Liver (tissue), 9 donors: Measurements from ENCODE around the gene LRRC4. TPM values are rescaled to one million over a fixed set of nuclear protein-coding genes. Genes with fewer than 3 reads are reported as not detected.

Experiments
- DNase-seq: peaks from one replicate; pipeline ENCODE4 v3.0.0-alpha.2; 2017; ENCODE audit warnings: low spot score
- H3K27ac ChIP-seq, 2 donors: one replicate each; pipeline ENCODE4 v1.7.0; 2013; ENCODE audit warnings: inconsistent platforms in 2 of 2, low read length in 2 of 2, control low read depth in 1 of 2, low read depth in 1 of 2, mild to moderate bottlenecking in 1 of 2
- H3K27me3 ChIP-seq, 4 donors: one replicate each; pipeline versions ENCODE4 v1.6.1 to v1.7.0; 2013; ENCODE audit warnings: low read length in 3 of 4, inconsistent platforms in 1 of 4, mild to moderate bottlenecking in 1 of 4, moderate library complexity in 1 of 4; ENCODE audit not compliant: control insufficient read depth in 4 of 4, insufficient read depth in 4 of 4
- H3K36me3 ChIP-seq, 4 donors: one replicate each; pipeline versions ENCODE4 v1.6.1 to v1.7.0; 2013; ENCODE audit warnings: low read length in 3 of 4, mild to moderate bottlenecking in 3 of 4, low read depth in 1 of 4, moderate library complexity in 1 of 4; ENCODE audit not compliant: control insufficient read depth in 4 of 4, insufficient read depth in 3 of 4
- H3K4me1 ChIP-seq, 4 donors: one replicate each; pipeline versions ENCODE4 v1.6.1 to v1.7.0; 2013; ENCODE audit warnings: low read length in 3 of 4, mild to moderate bottlenecking in 3 of 4, moderate library complexity in 1 of 4; ENCODE audit not compliant: control insufficient read depth in 4 of 4, insufficient read depth in 4 of 4
- H3K4me3 ChIP-seq, 3 donors: one replicate each; pipeline versions ENCODE4 v1.6.1 to v1.7.0; 2013; ENCODE audit warnings: low read length in 3 of 3, control low read depth in 1 of 3, low read depth in 1 of 3, mild to moderate bottlenecking in 1 of 3
- H3K9ac ChIP-seq, 2 donors: one replicate each; pipeline ENCODE4 v1.7.0; 2013; ENCODE audit warnings: low read length in 2 of 2, mild to moderate bottlenecking in 2 of 2, moderate library complexity in 2 of 2, control low read depth in 1 of 2, low read depth in 1 of 2
- H3K9me3 ChIP-seq, 4 donors: one replicate each; pipeline versions ENCODE4 v1.6.1 to v1.7.0; 2013; ENCODE audit warnings: low read length in 3 of 4; ENCODE audit not compliant: control insufficient read depth in 4 of 4
- EGR1 ChIP-seq, 2 donors: IDR thresholded peaks; 2 replicates each; pipeline ENCODE4 v1.6.1; 2016 to 2018; ENCODE audit warnings: antibody characterized with exemption in 2 of 2, low read depth in 2 of 2
- FOXA1 ChIP-seq: IDR thresholded peaks from 2 replicates; pipeline ENCODE4 v1.6.1; 2016; ENCODE audit warnings: antibody characterized with exemption
- FOXA2 ChIP-seq: IDR thresholded peaks from 2 replicates; pipeline ENCODE4 v1.6.1; 2016; ENCODE audit warnings: antibody characterized with exemption
- GABPA ChIP-seq, 2 donors: IDR thresholded peaks in 1 of 2; conservative IDR thresholded peaks in 1 of 2; 2 replicates each; pipeline ENCODE4 v1.6.1; 2016; ENCODE audit warnings: antibody characterized with exemption in 2 of 2, mild to moderate bottlenecking in 1 of 2, moderate library complexity in 1 of 2
- HNF4A ChIP-seq, 2 donors: conservative IDR thresholded peaks; 2 replicates each; pipeline ENCODE4 v1.6.1; 2016; ENCODE audit warnings: antibody characterized with exemption in 2 of 2, mild to moderate bottlenecking in 2 of 2
- HNF4G ChIP-seq: IDR thresholded peaks from 2 replicates; pipeline ENCODE4 v1.6.1; 2016; ENCODE audit warnings: antibody characterized with exemption
- JUND ChIP-seq, 2 donors: IDR thresholded peaks; 2 replicates each; pipeline ENCODE4 v1.6.1; 2016; ENCODE audit warnings: antibody characterized with exemption in 2 of 2
- MAX ChIP-seq: IDR thresholded peaks from 2 replicates; pipeline ENCODE4 v1.6.1; 2016; ENCODE audit warnings: antibody characterized with exemption
- NR2F2 ChIP-seq: IDR thresholded peaks from 2 replicates; pipeline ENCODE4 v1.6.1; 2016; ENCODE audit warnings: antibody characterized with exemption
- RAD21 ChIP-seq, 2 donors: IDR thresholded peaks; 2 replicates each; pipeline ENCODE4 v1.6.1; 2016; ENCODE audit warnings: antibody characterized with exemption in 2 of 2, mild to moderate bottlenecking in 2 of 2
- REST ChIP-seq: IDR thresholded peaks from 2 replicates; pipeline ENCODE4 v1.6.1; 2016; ENCODE audit warnings: antibody characterized with exemption, mild to moderate bottlenecking
- RXRA ChIP-seq, 2 donors: IDR thresholded peaks; 2 replicates each; pipeline ENCODE4 v1.6.1; 2017 to 2018; ENCODE audit warnings: antibody characterized with exemption in 2 of 2, mild to moderate bottlenecking in 1 of 2
- SP1 ChIP-seq: IDR thresholded peaks from 2 replicates; pipeline ENCODE4 v1.6.1; 2018; ENCODE audit warnings: antibody characterized with exemption, mild to moderate bottlenecking
- TAF1 ChIP-seq: conservative IDR thresholded peaks from 2 replicates; pipeline ENCODE4 v1.6.1; 2016; ENCODE audit warnings: antibody characterized with exemption, mild to moderate bottlenecking
- YY1 ChIP-seq: IDR thresholded peaks from 2 replicates; pipeline ENCODE4 v1.6.1; 2016; ENCODE audit warnings: antibody characterized with exemption, mild to moderate bottlenecking
- ZBTB33 ChIP-seq: IDR thresholded peaks from 2 replicates; pipeline ENCODE4 v1.6.1; 2016; ENCODE audit warnings: antibody characterized with exemption
- WGBS: extraction: QIAGEN DNeasy Blood & Tissue Kit; methylation state at CpG from one replicate; pipeline ENCODE4 v1.1.7; 2013; 5-methylcytosine and 5-hydroxymethylcytosine counted together
- polyA plus RNA-seq, 2 donors: library from polyadenylated mRNA; stranded (reverse) in 1 of 2; unstranded in 1 of 2; fragments of 200-250 nt in 1 of 2; fragments of >200 nt in 1 of 2; fragmentation: Nextera tagmentation in 1 of 2; extraction: Ambion mirVana in 1 of 2; gene quantifications; one replicate each; pipeline versions ENCODE4 v1.2.1 to v1.2.3, GENCODE V29; 2013 to 2015
- total RNA-seq, 2 donors: library from RNA; depleted of rRNA; stranded (reverse); fragments of >200 nt; gene quantifications; one replicate each; pipeline ENCODE4 v1.2.3, GENCODE V29; 2014
- TF ChIP-seq, protein P1 (sequence below): IDR thresholded peaks from 2 replicates; pipeline ENCODE4 v1.6.1; 2016; ENCODE audit warnings: antibody characterized with exemption
- TF ChIP-seq, protein P2 (sequence below): fragments of 150-350 bp; IDR thresholded peaks from 2 replicates; pipeline ENCODE4 v1.5.1; 2017; ENCODE audit warnings: improper control_type of control experiment, low read depth, low read length; ENCODE audit not compliant: missing input control
- donor health status: healthy.
- donor health status: healthy.
- donor health status: healthy.
- donor health status: healthy.
- donor health status: healthy.

LRRC4 gene
- total and polyA plus RNA-seq, 4 donors = 0.54 to 2.7 (median 1.2) TPM

DNA sequence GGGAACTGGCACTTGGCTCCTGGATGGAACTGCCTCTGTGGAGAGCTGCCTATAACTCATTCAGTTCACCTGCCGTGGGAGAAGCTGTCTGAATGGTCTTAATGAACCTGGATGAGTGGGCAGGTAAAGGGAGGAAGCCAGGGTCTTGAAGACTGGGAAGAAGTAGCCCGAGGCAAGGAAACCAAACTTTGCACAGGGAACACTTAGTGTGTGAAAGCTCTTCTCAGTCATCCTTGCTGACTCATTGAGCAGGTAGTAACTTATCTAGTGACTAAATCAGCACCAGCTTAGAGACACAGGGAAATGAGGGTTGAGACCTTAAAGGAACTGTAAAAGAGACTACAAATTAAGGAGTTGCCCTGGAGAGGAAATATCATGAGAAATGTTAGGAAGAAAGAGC lies 9.9 kb downstream of the LRRC4 start:
- WGBS = 93% methylated on average over 2 of the region's 2 CpGs
- DNase-seq = no peak
- Histone ChIP-seq H3K9me3 (no peaks in the 10 kb centered on the region), H3K27me3 (no peaks in the 10 kb centered on the region), H3K9ac (no peak overlapping the region), H3K4me1 (peaks cover 1 to 36% (median 28%) of the 10 kb centered on the region in 4 donors), H3K36me3 (peaks cover 2 to 11% (median 4%) of the 10 kb centered on the region in 4 donors), H3K27ac (no peak overlapping the region), H3K4me3 (no peak overlapping the region)
- TF ChIP-seq ZBTB33 (no peak), FOXA1 (no peak), SP1 (no peak), MAX (no peak), FOXA2 (no peak), RXRA (IDR thresholded peaks at IDR 0.05) (no peak), YY1 (no peak), NR2F2 (no peak), RAD21 (IDR thresholded peaks at IDR 0.05) (no peak), JUND (IDR thresholded peaks at IDR 0.05) (no peak), REST (no peak), GABPA (IDR thresholded peaks at IDR 0.05 in 1 of 2, conservative IDR thresholded peaks at IDR 0.05 in 1 of 2) (no peak), HNF4G (no peak), TAF1 (no peak), EGR1 (IDR thresholded peaks at IDR 0.05; ENCODE audit: low read depth in 2 of 2) (no peak), HNF4A (conservative IDR thresholded peaks at IDR 0.05) (no peak)
- TF ChIP-seq, protein P1, sequence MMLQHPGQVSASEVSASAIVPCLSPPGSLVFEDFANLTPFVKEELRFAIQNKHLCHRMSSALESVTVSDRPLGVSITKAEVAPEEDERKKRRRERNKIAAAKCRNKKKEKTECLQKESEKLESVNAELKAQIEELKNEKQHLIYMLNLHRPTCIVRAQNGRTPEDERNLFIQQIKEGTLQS = no peak
- TF ChIP-seq, protein P2, sequence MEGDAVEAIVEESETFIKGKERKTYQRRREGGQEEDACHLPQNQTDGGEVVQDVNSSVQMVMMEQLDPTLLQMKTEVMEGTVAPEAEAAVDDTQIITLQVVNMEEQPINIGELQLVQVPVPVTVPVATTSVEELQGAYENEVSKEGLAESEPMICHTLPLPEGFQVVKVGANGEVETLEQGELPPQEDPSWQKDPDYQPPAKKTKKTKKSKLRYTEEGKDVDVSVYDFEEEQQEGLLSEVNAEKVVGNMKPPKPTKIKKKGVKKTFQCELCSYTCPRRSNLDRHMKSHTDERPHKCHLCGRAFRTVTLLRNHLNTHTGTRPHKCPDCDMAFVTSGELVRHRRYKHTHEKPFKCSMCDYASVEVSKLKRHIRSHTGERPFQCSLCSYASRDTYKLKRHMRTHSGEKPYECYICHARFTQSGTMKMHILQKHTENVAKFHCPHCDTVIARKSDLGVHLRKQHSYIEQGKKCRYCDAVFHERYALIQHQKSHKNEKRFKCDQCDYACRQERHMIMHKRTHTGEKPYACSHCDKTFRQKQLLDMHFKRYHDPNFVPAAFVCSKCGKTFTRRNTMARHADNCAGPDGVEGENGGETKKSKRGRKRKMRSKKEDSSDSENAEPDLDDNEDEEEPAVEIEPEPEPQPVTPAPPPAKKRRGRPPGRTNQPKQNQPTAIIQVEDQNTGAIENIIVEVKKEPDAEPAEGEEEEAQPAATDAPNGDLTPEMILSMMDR = no peak
